Fibroblast of villous mesenchyme (primary cell): Measurements from ENCODE around the gene TANK. TPM values are rescaled to one million over a fixed set of nuclear protein-coding genes. Genes with fewer than 3 reads are reported as not detected.

Experiments used
- DNase-seq: peaks from one replicate; pipeline ENCODE4 v3.0.0-alpha.2; 2010; ENCODE audit warnings: low read depth
- H3K4me3 ChIP-seq: 2 replicates; pipeline ENCODE4 v1.5.1; 2011; ENCODE audit warnings: low read depth, mild to moderate bottlenecking, low read length
- total RNA-seq: library from RNA; depleted of rRNA; stranded (reverse); fragments of >200 nt; gene quantifications from 2 replicates; pipeline ENCODE4 v1.2.3, GENCODE V29; 2012
- TF ChIP-seq, protein P1 (sequence below): IDR thresholded peaks from 2 replicates; pipeline ENCODE4 v1.5.1; 2012; ENCODE audit warnings: low read depth, mild to moderate bottlenecking, low read length; ENCODE audit not compliant: insufficient read depth

The TANK gene
- total RNA-seq, 1 donor = 100 TPM

- no peak for DNase-seq
- TF ChIP-seq, protein P1, sequence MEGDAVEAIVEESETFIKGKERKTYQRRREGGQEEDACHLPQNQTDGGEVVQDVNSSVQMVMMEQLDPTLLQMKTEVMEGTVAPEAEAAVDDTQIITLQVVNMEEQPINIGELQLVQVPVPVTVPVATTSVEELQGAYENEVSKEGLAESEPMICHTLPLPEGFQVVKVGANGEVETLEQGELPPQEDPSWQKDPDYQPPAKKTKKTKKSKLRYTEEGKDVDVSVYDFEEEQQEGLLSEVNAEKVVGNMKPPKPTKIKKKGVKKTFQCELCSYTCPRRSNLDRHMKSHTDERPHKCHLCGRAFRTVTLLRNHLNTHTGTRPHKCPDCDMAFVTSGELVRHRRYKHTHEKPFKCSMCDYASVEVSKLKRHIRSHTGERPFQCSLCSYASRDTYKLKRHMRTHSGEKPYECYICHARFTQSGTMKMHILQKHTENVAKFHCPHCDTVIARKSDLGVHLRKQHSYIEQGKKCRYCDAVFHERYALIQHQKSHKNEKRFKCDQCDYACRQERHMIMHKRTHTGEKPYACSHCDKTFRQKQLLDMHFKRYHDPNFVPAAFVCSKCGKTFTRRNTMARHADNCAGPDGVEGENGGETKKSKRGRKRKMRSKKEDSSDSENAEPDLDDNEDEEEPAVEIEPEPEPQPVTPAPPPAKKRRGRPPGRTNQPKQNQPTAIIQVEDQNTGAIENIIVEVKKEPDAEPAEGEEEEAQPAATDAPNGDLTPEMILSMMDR = no peak
- H3K4me3 ChIP-seq = no peak overlapping the region
These were observed 7.9 kb upstream of the TANK start for GRCh38 chr2:161152302-161152701.

- H3K4me3 ChIP-seq = no peak overlapping the region
- peak; percentile 17 for DNase-seq
- TF ChIP-seq, protein P1 = no peak
These were observed 1.3 kb upstream of the TANK start for GRCh38 chr2:161158882-161159281.

GRCh38 chr2:161159456-161160225 lies 587 bp upstream of the TANK start:
- DNase-seq = peak; percentile 34

DNA sequence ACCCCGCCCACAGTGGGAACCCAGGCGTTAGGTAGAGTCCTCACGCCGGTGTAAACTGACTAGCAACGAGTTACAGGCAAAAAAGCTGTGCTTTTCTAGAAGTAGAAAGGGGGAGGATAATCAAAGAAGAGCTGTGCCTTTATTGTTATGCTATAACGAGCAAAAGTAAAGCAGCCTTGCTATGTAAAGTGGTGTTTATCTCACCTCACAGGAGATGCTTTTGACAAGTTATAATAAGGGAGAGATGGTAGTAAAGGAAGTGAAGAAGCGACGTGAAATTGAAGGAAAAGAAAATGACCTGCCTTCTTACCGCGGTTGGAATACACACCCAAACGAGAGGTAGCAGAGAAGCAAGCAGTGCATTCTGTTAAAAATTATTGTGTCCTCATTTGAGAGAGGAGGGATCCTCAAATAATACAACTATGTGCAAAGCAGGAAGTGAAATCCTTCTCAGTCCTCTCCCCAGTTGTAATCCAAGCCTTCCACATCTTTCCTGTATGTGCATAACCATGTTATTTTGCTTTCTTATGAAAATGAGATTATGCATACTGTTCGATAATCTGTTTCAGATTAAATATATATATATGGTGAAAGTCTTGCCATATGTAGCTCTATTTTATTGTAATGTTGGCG lies 962 bp downstream of the TANK start:
- TF ChIP-seq, protein P1 = no peak
- peak overlapping the region; percentile 99 for H3K4me3 ChIP-seq
- DNase-seq = peak; percentile 20

More at GRCh38 chr2:161159456-161160225, 587 bp upstream of the TANK start:
- TF ChIP-seq, protein P1 = no peak
- peak overlapping the region; percentile 99 for H3K4me3 ChIP-seq

DNA sequence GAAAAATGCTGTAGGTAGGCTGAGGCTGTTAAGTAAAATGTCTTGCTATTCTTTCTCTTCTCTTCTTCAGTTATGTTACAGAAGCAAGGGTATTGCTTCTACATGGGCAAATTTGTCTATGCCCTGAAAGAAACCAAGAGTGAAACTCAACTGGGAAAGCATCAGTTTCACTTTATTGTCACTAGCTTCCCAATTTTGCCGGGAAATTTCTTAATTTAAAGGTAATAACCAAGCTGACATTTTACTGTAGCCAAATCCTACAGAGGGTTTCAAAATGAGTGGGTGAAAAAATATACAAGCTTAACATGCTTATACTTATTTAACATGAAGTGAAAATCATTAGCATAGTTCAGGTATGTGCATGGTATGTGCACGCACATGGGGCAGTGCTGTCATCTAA lies 3.2 kb downstream of the TANK start:
- TF ChIP-seq, protein P1 = no peak
- H3K4me3 ChIP-seq = no peak overlapping the region
- no peak for DNase-seq

DNA sequence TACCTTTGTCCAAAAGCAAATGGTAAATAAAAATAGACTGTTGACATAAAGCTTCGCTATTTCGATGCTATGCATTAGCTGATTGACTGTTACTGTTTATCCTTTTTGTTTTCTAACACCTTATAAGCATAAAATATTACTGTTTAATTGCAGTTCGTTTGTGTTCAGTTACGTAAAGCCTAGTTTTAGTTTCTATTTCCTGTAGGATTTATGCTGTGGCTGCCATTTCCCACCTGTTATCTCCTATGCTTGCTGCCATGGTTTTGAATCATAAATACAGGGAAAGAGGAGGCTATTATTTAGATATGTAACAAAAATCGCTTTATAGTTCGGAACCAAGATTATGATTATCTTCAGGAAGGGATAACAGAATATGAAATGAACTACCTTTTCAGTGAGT lies 3.9 kb downstream of the TANK start:
- no peak for DNase-seq
- TF ChIP-seq, protein P1 = no peak
- no peak overlapping the region for H3K4me3 ChIP-seq
